HEK293T (cell line): ENCODE measurements around the gene IPO11.

Experiments used
- CTCF ChIA-PET: fragments of 350-600 bp; formaldehyde crosslinking; extraction: SDS; loops from one replicate; lab custom pipeline; 2021; ENCODE audit warnings: antibody characterized with exemption, inconsistent platforms; lab: Yijun Ruan, JAX
- POLR2A ChIA-PET: fragments of 350-600 bp; formaldehyde crosslinking; extraction: SDS; loops from one replicate; lab custom pipeline; 2020; ENCODE audit warnings: antibody characterized with exemption, inconsistent platforms; lab: Yijun Ruan, JAX
- DNase-seq: peaks from one replicate; pipeline ENCODE4 v3.0.0; 2012; ENCODE audit warnings: mixed read lengths; ENCODE audit errors: extremely low spot score
- ARNT ChIP-seq: fragments of 450-650 bp; IDR thresholded peaks from 2 replicates; pipeline ENCODE4 v1.6.1; 2017; ENCODE audit warnings: mild to moderate bottlenecking
- BHLHE40 ChIP-seq: fragments of 450-650 bp; IDR thresholded peaks from 2 replicates; pipeline ENCODE4 v1.6.1; 2016; ENCODE audit warnings: mild to moderate bottlenecking, moderate library complexity, borderline replicate concordance
- CTBP1 ChIP-seq: fragments of 450-650 bp; IDR thresholded peaks from 2 replicates; pipeline ENCODE4 v1.6.1; 2016; ENCODE audit warnings: borderline replicate concordance
- ELF4 ChIP-seq: fragments of 450-650 bp; IDR thresholded peaks from 2 replicates; pipeline ENCODE4 v1.6.1; 2017; ENCODE audit warnings: antibody characterized with exemption
- FOXA1 ChIP-seq: fragments of 450-650 bp; IDR thresholded peaks from 2 replicates; pipeline ENCODE4 v1.6.1; 2016; ENCODE audit warnings: mild to moderate bottlenecking
- FOXK2 ChIP-seq: fragments of 450-650 bp; IDR thresholded peaks from 2 replicates; pipeline ENCODE4 v1.6.1; 2016; ENCODE audit warnings: mild to moderate bottlenecking
- FOXM1 ChIP-seq: fragments of 450-650 bp; IDR thresholded peaks from 2 replicates; pipeline ENCODE4 v1.6.1; 2017; ENCODE audit warnings: mild to moderate bottlenecking, borderline replicate concordance
- HDGF ChIP-seq: fragments of 450-650 bp; IDR thresholded peaks from 2 replicates; pipeline ENCODE4 v1.6.1; 2017; ENCODE audit warnings: antibody characterized with exemption, borderline replicate concordance
- L3MBTL2 ChIP-seq: fragments of 450-650 bp; conservative IDR thresholded peaks from 2 replicates; pipeline ENCODE4 v1.6.1; 2016; ENCODE audit warnings: mild to moderate bottlenecking
- LEF1 ChIP-seq: fragments of 450-650 bp; IDR thresholded peaks from 2 replicates; pipeline ENCODE4 v1.6.1; 2017; ENCODE audit warnings: mild to moderate bottlenecking, borderline replicate concordance
- NFRKB ChIP-seq: fragments of 450-650 bp; IDR thresholded peaks from 2 replicates; pipeline ENCODE4 v1.6.1; 2016; ENCODE audit warnings: mild to moderate bottlenecking, moderate library complexity
- SP1 ChIP-seq: fragments of 450-650 bp; IDR thresholded peaks from 2 replicates; pipeline ENCODE4 v1.6.1; 2017
- SUZ12 ChIP-seq: fragments of 450-650 bp; IDR thresholded peaks from 2 replicates; pipeline ENCODE4 v1.6.1; 2016; ENCODE audit warnings: mild to moderate bottlenecking
- TARDBP ChIP-seq: fragments of 450-650 bp; IDR thresholded peaks from 2 replicates; pipeline ENCODE4 v1.6.1; 2016
- ZNF384 ChIP-seq: fragments of 450-650 bp; IDR thresholded peaks from 2 replicates; pipeline ENCODE4 v1.6.1; 2016
- TF ChIP-seq, protein P1 (sequence below): fragments of 450-650 bp; IDR thresholded peaks from 2 replicates; pipeline ENCODE4 v1.6.1; 2016

IPO11 gene

DNA sequence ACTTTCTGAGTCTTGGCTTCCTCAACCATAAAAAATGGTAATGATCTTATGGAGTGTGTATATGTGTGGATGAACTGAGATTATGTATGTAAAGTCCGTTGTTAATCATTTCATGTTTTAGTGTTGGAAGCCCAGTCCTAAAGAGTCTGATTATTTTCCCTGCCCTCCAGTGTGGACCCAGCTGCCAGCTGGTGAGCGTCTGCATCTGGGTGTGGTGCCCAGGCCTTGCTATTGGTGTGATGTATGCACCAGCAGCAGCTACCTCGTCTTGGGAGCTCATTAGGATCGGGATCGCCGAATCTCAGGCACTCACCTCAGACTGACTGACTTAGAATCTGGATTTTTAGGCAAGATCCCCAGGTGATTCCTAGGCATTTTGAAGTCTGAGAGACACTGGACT, 229.9 kb downstream of the IPO11 start:
- no peak for TF ChIP-seq NFRKB
- no peak for TF ChIP-seq FOXM1
- no peak for TF ChIP-seq ZNF384
- TF ChIP-seq SP1 = no peak
- TF ChIP-seq BHLHE40 = no peak
- no peak for TF ChIP-seq CTBP1
- no peak for TF ChIP-seq HDGF
- TF ChIP-seq ARNT = no peak
- TF ChIP-seq FOXK2 = no peak
- TF ChIP-seq ELF4 = no peak
- TF ChIP-seq FOXA1 = no peak
- no peak for TF ChIP-seq LEF1
- TF ChIP-seq TARDBP = no peak
- TF ChIP-seq SUZ12 = no peak
- TF ChIP-seq, protein P1, sequence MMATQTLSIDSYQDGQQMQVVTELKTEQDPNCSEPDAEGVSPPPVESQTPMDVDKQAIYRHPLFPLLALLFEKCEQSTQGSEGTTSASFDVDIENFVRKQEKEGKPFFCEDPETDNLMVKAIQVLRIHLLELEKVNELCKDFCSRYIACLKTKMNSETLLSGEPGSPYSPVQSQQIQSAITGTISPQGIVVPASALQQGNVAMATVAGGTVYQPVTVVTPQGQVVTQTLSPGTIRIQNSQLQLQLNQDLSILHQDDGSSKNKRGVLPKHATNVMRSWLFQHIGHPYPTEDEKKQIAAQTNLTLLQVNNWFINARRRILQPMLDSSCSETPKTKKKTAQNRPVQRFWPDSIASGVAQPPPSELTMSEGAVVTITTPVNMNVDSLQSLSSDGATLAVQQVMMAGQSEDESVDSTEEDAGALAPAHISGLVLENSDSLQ = no peak
- no peak for TF ChIP-seq L3MBTL2
- CTCF ChIA-PET = no interaction called here
- no peak for DNase-seq
- POLR2A ChIA-PET = interaction anchor here (0.5 kb wide), 1 partner anchor 56 kb away, joined by 3 read pairs; no protein-coding TSS in a partner anchor

DNA sequence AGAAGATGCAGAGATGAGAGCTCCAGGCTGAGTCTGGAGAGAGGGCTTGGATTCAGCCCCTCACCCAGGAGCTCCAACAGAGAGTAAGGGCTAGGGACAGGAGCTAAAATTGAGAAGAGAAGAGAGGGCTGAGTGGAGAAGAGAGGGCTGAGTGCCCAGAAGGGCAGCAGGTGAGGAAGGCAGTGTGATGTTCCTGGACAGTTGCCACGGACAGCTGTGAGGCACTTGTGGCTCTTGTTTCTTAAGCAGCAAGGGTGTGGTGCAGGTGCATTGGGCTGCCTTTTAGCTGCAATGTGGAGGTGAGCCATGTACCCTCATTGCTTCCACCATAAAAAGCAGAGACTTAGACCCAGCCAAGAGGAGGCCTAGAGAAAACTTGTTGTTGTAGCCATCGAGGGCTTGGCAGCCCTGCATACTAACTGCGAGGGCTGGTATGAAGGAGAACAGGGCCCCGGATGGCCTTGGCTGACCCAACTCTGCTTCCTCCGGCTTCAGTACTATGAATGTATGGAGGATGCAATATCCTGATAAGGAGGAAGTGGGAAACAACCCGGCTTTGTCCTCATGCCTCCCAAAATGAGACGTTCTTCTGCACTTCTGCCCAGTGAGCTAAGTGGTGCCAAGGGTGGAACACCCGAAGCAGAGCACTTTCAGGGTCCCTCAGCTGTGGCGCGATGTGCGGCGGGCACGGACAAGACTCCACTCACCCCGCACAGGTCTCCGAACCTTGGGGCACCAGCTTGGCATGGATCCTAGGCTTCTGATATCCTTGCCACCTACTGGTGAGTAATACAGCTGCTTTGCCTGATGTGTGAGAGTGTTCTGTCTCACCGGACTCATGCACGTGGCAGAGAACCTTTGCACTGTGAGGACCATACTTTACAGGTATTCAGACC, 231.2 kb downstream of the IPO11 start:
- POLR2A ChIA-PET = no interaction called here
- no peak for DNase-seq
- TF ChIP-seq L3MBTL2 = no peak
- TF ChIP-seq SP1 = no peak
- no peak for TF ChIP-seq NFRKB
- no peak for TF ChIP-seq LEF1
- no peak for TF ChIP-seq TARDBP
- no peak for TF ChIP-seq HDGF
- TF ChIP-seq ELF4 = no peak
- no peak for TF ChIP-seq CTBP1
- no peak for TF ChIP-seq ARNT
- TF ChIP-seq FOXK2 = no peak
- TF ChIP-seq, protein P1 = no peak
- no peak for TF ChIP-seq ZNF384
- CTCF ChIA-PET = no interaction called here

DNA sequence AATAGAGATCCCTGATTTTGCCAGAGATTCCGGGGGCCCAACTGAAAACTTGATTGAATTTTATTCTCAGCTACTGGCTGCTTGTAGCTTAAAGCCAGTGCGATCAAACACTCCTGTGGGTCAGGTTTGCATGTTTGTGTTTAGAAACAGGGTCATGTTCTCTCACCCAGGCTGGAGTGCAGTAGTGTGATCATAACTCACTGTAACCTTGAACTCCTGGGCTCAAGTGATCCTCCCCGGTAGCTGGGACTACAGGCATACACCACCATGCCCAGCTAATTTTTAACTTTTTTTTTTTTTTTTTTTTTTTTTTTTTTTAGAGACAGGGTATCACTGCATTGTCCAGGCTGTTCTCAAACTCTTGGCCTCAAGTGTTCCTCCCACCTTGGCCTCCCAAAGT, 232.7 kb downstream of the IPO11 start:
- DNase-seq = no peak
- no peak for TF ChIP-seq LEF1
- TF ChIP-seq BHLHE40 = no peak
- no peak for TF ChIP-seq FOXM1
- no peak for TF ChIP-seq HDGF
- no peak for TF ChIP-seq FOXA1
- no peak for TF ChIP-seq ZNF384
- TF ChIP-seq L3MBTL2 = no peak
- no peak for TF ChIP-seq CTBP1
- no peak for TF ChIP-seq ELF4
- TF ChIP-seq NFRKB = no peak
- no peak for TF ChIP-seq TARDBP
- TF ChIP-seq FOXK2 = no peak
- no peak for TF ChIP-seq SP1
- no peak for TF ChIP-seq SUZ12
- TF ChIP-seq, protein P1 = no peak
- TF ChIP-seq ARNT = no peak
- CTCF ChIA-PET = no interaction called here
- POLR2A ChIA-PET = no interaction called here

DNA sequence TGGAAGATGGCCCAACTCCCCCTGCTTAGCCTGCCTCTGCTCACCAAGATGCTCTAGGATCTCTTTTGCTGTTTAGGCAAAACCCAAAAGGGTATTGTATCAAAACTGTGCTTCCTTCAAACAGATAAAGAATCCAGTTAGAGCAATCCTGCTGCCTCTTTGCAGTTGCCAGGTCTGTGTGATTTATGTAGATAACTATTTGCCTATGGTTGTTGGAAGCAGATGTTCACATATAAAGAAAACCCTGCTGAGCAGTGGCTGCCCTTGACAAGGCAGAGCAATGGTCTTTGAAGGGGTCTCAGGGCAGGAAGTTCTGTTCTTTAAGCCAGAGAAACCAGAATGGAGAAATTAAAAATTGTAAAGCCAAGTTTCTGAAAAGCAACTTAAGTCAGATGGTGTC, 234.7 kb downstream of the IPO11 start:
- ChIA-PET CTCF (no interaction called here), POLR2A (no interaction called here)
- no peak for DNase-seq
- TF ChIP-seq, protein P1 = no peak
- TF ChIP-seq FOXK2 (no peak), ZNF384 (no peak), NFRKB (no peak), L3MBTL2 (no peak), CTBP1 (no peak), SUZ12 (no peak), FOXA1 (no peak), SP1 (no peak), HDGF (no peak), ELF4 (no peak), TARDBP (no peak), ARNT (no peak), FOXM1 (no peak), LEF1 (no peak), BHLHE40 (no peak)

DNA sequence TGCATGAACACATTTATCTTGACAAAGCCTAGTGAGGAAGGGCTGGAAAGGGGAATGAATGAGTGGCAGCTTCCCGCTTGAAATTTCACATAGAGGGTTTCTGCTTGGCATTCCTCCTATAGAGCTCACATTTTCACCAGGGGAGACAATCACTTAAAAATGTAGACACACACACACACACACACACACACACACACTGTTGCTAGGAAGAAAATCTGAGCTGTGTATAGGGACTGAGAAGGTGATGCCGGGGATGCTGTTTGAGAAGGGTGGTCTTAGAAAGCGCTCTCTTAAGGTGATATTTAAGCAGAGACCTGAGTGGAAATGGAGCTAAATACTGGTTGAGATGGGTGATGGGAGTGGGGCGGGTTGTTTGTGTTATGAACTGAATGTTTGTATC, 236.5 kb downstream of the IPO11 start:
- no peak for TF ChIP-seq LEF1
- TF ChIP-seq FOXA1 = no peak
- no peak for TF ChIP-seq NFRKB
- no peak for TF ChIP-seq ZNF384
- TF ChIP-seq FOXK2 = no peak
- TF ChIP-seq L3MBTL2 = no peak
- no peak for TF ChIP-seq SP1
- no peak for TF ChIP-seq FOXM1
- no peak for TF ChIP-seq ELF4
- TF ChIP-seq TARDBP = no peak
- TF ChIP-seq ARNT = no peak
- TF ChIP-seq BHLHE40 = no peak
- TF ChIP-seq SUZ12 = no peak
- TF ChIP-seq, protein P1 = no peak
- TF ChIP-seq CTBP1 = no peak
- no peak for TF ChIP-seq HDGF
- no peak for DNase-seq
- ChIA-PET POLR2A (no interaction called here), CTCF (no interaction called here)
